A172 (cell line): Measurements from ENCODE around the gene THAP3. TPM values are rescaled to one million over a fixed set of nuclear protein-coding genes. Genes with fewer than 3 reads are reported as not detected.
A peak's percentile ranks its signal among the peaks of the same experiment; 100 is the strongest.
"Not testable (repeated sequence)": the region's sequence is repeated elsewhere in the genome, so short reads cannot be mapped to it uniquely, and the experiment has no call there.

Experiments
- DNase-seq: peaks from one replicate; pipeline ENCODE4 v3.0.0-alpha.2; 2015; ENCODE audit warnings: low spot score
- total RNA-seq: library from RNA; depleted of rRNA; stranded (reverse); fragments of >200 nt; shearing (Covaris generic); gene quantifications from 2 replicates; pipeline ENCODE4 v1.2.3, GENCODE V29; 2014

THAP3 gene
- total RNA-seq, 1 experiment from 2014 or later, result 21.3 TPM

DNA sequence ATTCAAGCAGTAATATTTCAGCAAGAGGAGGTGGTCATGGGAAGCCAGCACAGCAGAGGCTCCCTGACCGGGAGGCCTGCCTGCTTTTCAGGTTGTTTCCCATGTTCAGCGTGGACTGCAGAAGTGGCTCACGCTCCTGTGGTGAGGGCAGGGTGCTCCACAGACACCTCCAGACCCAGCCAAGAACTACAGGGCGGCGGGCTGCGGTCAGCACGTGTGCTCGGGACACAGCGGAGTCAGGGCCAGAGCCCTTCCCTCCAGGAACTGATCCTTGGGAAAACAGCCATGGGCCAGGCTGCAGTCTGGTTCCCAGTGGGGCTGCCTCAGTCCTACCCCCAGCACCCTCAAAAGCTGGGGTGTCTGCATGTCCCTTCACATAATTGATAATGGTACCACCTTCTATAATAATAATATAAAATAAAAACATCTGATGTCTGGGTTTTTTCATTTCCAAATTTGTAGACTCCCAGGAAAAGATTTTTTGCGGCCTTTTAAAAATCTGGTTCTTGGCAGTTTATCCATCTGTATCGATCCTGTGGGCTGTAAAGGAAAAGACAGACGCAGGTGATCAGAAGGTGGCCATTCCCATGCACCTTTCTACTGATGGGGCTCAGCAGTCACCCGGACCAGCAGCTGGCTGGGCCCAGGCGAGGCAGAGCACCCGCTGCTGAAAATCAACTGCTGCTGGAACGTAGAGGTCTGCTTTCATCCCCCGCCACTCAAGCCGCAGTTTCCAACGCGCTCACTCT is 10.7 kb downstream of the THAP3 start:
- no peak for DNase-seq

- no peak for DNase-seq
Measured at GRCh38 chr1:6635910-6636760, 11.5 kb downstream of the THAP3 start.

DNA sequence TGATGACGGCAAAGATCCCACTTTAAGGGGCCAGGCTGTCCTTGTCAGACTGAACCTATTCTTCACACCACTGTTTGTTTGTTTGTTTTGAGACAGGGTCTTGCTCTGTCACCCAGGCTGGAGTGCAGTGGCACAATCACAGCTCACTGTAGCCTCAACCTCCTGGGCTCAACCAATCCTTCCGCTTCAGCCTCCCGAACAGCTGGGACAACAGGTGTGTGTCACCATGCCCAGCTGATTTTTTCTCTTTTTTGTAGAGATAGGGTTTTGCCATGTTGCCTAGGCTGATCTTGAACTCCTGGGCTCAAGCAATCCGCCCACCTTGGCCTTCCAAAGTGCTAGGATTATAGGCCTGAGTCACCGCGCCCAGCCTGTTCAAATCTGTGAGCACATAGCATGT is 12.1 kb downstream of the THAP3 start:
- not testable (repeated sequence) for DNase-seq

- no peak for DNase-seq
Measured at GRCh38 chr1:6637770-6638169, 13.1 kb downstream of the THAP3 start.

GRCh38 chr1:6638226-6638625 is 13.6 kb downstream of the THAP3 start:
- DNase-seq, result no peak

DNA sequence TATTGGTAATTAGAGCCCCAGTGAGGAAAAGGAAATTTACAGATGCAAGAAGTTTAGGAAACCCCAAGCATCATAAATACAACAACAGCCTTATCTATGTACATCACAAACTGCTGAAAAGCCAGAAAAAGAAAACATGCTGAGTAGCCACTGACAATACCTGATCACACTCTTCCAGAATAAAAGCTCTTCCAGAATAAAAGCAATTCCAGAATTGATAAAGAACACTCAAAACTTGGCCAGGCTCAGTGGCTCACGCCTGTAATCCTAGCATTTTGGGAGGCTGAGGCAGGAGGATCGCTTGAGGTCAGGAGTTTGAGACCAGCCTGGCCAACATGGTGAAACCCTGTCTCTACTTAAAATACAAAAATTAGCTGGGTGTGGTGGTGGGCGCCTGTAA is 16.2 kb downstream of the THAP3 start:
- DNase-seq, result not testable (repeated sequence)

- no peak for DNase-seq
Measured at GRCh38 chr1:6645018-6645417, 20.4 kb downstream of the THAP3 start.

DNA sequence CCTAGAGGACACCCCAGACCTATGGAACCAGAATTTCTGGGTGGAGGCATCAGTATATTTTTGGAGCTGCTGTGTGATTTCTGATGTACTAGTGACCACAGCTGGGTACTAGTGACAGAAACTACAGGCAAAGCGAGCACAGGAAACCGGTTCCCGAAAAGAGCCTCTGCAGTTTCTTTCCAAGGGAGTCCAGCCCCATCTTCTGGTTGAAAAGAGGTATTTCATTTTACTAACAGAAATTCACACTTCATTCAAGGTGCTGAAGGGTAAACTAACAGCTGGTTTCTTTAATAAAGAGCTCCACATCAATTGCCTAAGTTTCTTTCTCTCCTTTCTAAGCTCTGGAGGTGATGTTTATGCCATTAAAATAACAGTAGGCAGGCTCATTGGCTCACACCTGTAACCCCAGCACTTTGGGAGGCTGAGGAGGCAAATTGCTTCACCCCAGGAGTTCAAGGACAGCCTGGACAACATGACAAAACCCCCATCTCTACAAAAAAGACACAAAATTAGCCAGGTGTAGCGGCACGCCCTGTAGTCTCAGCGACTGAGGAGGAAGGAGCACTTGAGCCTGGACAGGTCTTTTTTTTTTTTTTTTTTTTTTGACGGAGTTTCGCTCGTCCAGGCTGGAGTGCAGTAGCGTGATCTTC is 22.0 kb downstream of the THAP3 start:
- peak; percentile 13 for DNase-seq

- no peak for DNase-seq
Measured at GRCh38 chr1:6648556-6648955, 23.9 kb downstream of the THAP3 start.

DNA sequence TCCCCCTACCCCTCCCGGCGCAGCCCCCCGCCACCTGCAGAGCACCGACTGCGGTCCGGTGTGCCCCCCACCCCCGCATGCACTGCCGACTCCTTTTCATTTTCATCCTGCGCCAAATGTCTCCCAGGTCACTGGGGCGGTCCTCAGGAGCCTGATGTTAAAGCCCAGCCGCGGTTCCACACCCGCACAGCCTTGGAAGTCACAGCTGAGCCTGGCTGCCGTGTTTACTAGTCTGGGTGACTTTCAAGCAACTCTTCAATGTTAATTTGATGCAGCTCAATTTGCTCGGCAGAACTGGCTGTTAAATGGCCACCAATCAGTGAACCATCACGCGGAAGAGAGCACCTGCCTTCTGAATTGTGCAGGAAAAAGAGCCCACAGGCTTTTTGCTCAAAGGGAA is 27.2 kb downstream of the THAP3 start:
- no peak for DNase-seq

DNA sequence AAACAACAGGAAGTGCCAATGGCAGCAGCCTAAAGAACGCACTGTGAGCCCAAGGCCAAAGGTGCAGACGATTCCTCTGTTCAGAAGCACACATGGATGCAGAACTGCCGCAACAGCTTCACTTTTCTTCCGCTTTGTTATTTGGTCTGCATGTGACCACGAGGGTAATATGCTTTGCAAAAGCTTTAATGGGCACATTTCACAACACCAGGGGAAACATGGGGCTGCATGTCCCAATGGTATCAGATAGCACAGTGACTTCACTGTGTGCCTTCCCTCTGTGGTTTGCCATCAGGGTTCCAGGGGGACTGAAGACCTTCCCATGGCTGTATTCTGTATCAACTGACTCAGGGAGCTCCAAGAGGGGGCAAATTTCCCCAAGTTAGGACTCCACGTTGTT is 28.3 kb downstream of the THAP3 start:
- no peak for DNase-seq

DNA sequence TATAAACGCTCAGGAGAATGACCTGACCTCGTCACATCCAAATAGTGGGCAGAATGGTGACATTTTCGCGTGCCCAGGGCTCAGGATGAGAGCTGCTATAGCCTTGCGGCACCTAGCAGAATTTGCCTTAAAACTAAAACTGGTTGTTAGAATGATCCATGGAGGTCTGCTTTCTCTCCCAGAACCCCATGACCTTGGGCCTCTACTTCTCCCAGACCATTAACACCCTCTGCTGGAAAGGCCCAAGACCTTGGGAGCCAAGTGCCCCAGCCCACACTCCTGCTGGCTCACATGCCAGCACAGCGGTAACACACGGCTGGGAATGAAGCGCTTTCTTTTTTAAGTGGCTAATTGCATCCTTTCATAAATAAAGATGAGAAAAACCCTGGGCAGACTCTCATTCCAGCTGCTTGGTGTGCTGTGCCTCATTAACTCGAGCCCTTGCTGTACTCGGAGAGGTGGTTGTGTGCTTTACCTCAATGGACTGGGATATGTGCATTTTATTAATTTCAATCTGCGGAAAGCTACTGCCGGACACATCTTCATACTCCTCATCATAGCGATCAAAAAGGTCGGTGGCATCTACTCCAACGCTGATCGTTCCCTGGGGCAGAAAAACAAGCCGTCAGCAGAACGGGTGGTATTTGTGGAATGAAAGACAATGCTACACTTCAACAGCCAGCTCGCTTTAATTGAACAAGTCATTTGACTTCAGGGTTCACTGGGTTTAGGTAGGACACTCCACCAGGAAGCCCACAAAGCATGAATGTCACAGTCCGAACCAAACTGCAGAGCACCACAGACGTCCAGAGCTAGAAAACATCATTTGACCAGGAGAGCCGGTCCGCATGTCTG is 29.0 kb downstream of the THAP3 start:
- DNase-seq, result no peak

- no peak for DNase-seq
Measured at GRCh38 chr1:6657138-6657537, 32.5 kb downstream of the THAP3 start.

DNA sequence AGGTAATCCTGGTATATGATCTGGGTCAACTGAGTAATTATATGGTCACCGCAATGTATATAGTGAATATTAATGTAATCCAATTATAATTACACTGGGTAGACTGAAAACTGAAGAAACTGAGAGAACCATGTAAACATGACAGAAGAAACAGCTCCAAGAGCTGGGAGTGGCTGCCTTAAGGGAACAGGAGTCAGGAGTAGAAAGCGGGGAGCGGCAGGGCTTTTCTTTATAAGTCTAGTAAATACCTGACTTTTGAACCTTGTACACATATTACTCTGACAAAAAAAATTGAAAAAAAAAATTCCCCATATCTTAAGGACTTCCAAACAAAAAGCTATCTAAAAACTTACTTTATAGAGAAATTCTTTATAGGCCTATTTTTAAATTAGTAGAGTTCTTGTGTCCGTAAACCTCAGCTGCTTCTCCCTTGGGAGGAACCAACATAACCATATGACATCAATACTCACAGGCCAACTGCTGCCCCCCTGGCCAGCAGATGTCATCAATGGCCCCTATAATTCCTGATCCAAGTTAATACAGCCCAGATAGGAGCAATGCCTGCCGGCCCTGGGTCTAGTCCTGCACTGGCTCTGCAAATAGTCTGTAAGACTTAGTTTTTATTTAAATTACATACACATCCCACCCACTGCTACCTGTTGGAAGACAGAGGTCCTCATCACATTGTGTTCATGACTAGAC is 33.8 kb downstream of the THAP3 start:
- no peak for DNase-seq

GRCh38 chr1:6660415-6661049 is 35.9 kb downstream of the THAP3 start:
- no peak for DNase-seq

- not testable (repeated sequence) for DNase-seq
Measured at GRCh38 chr1:6662468-6662867, 37.8 kb downstream of the THAP3 start.

- no peak for DNase-seq
Measured at GRCh38 chr1:6666696-6667095, 42.0 kb downstream of the THAP3 start.

- no peak for DNase-seq
Measured at GRCh38 chr1:6667139-6667538, 42.5 kb downstream of the THAP3 start.

DNA sequence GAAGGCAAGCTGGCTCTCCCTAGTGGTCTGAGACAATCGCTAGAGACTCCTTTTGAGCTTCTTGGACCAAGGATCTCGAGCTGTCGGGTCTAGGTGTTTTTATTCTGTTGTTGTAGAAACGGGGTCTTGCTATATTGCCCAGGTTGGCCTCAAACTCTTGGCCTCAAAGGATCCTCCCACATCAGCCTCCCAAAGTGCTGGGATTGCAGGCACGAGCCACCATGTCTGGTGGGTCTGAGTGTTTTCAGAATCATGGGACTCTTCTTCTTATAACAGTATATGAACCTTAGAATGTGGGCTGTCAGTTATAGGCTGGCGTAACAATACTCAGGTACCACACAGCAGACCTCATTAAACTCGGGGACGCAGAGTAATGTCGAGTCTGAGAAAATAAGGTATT is 43.8 kb downstream of the THAP3 start:
- DNase-seq, result no peak

GRCh38 chr1:6672558-6672957 is 47.9 kb downstream of the THAP3 start:
- DNase-seq, result no peak
